ENCODE data around the gene TNNC1.

DNA sequence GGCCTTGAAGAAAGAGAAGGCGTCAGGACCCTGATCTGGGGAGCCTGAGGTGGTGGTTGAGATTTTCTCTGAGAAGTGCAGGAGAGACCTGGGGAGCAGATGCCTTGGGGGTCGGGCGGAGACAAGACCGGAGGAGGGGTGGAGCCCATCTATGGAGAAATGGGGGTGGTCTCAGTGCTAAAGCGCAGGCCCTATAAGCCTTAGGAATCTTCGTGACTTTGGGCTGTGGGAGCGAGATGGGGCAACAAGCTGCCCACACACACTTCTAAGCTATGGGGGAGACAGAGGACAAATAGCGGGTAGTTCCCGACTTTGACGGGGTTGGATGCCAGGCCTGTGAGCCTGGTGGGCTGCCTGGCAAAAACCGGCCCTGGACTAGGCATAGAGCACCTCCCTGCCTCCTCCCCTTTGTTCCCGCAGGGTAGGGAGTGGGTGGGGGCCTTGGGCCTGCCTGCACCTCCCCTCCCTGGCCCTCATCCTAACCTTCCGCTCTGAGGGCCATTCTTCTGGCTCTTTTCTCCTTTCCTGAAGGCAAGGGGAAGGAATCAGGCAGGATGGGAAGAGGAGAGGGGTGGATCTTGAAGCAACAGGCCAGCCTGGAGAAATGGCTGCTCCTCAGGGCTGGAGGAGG lies 2.4 kb upstream of the TNNC1 start:
- TF ChIP-seq CTCF (IDR thresholded peaks at IDR 0.05) = no peak
- no peak for TF ChIP-seq POLR2A (IDR thresholded peaks at IDR 0.05)

Data from breast epithelium (tissue), 3 donors.